ENCODE results near the gene NPHS1. TPM values are rescaled to one million over a fixed set of nuclear protein-coding genes. Genes with fewer than 3 reads are reported as not detected.

Gene NPHS1
- total RNA-seq, 1 donor from 2014 or later, result 0.62 TPM

DNA sequence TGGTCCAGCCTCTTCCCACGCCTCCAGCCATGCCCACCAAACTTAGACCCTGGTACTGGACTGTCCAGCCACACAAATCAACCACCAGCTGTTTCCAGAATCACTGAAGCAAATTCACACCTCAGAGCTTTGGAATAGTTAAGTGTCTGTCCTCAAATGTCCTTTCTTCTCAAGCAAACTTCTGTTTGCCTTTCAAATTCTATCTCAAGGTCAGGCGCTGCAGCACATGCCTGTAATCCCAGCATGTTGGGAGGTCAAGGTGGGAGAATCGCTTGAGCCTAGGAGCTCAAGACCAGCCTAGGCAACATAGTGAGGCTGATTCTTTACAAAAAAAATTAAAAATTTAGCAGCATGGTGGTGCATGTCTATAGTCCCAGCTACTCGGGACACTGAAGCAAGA is 20.2 kb downstream of the NPHS1 start:
- no peak overlapping the region for H3K4me2 ChIP-seq
- no peak overlapping the region for H3K9ac ChIP-seq
- peaks cover 9% of the 10 kb centered on the region for H4K20me1 ChIP-seq (ENCODE audit: low read depth)
- no peaks in the 10 kb centered on the region for H3K4me1 Mint-ChIP-seq
- H3K4me3 Mint-ChIP-seq, result no peak overlapping the region
- TF ChIP-seq, protein P1, sequence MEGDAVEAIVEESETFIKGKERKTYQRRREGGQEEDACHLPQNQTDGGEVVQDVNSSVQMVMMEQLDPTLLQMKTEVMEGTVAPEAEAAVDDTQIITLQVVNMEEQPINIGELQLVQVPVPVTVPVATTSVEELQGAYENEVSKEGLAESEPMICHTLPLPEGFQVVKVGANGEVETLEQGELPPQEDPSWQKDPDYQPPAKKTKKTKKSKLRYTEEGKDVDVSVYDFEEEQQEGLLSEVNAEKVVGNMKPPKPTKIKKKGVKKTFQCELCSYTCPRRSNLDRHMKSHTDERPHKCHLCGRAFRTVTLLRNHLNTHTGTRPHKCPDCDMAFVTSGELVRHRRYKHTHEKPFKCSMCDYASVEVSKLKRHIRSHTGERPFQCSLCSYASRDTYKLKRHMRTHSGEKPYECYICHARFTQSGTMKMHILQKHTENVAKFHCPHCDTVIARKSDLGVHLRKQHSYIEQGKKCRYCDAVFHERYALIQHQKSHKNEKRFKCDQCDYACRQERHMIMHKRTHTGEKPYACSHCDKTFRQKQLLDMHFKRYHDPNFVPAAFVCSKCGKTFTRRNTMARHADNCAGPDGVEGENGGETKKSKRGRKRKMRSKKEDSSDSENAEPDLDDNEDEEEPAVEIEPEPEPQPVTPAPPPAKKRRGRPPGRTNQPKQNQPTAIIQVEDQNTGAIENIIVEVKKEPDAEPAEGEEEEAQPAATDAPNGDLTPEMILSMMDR (IDR thresholded peaks at IDR 0.05), result no peak
- no peak for TF ChIP-seq EZH2phosphoT487 (IDR thresholded peaks at IDR 0.05)
- TF ChIP-seq EZH2 (IDR thresholded peaks at IDR 0.05), result no peak
- no peaks in the 10 kb centered on the region for H3K4me1 ChIP-seq
- no peaks in the 10 kb centered on the region for H3K36me3 ChIP-seq
- peaks cover 24% of the 10 kb centered on the region for H3K27me3 Mint-ChIP-seq (ENCODE audit: insufficient read depth, low read depth)
- H3K9me3 ChIP-seq (ENCODE audit: low read depth), result no peaks in the 10 kb centered on the region
- no peak overlapping the region for H3K27ac Mint-ChIP-seq
- H3K27ac ChIP-seq, result no peak overlapping the region
- no peaks in the 10 kb centered on the region for H3K9me3 Mint-ChIP-seq
- no peak for DNase-seq (ENCODE audit: low spot score)
- H3K36me3 Mint-ChIP-seq, result no peaks in the 10 kb centered on the region
- no peaks in the 10 kb centered on the region for H3F3A ChIP-seq (ENCODE audit: low read depth)
- no peak overlapping the region for H3K4me3 ChIP-seq
- no peaks in the 10 kb centered on the region for H3K79me2 ChIP-seq (ENCODE audit: low read depth)
- peaks cover 80% of the 10 kb centered on the region for H3K27me3 ChIP-seq
- no peak overlapping the region for H2AFZ ChIP-seq (replicated peaks)

DNA sequence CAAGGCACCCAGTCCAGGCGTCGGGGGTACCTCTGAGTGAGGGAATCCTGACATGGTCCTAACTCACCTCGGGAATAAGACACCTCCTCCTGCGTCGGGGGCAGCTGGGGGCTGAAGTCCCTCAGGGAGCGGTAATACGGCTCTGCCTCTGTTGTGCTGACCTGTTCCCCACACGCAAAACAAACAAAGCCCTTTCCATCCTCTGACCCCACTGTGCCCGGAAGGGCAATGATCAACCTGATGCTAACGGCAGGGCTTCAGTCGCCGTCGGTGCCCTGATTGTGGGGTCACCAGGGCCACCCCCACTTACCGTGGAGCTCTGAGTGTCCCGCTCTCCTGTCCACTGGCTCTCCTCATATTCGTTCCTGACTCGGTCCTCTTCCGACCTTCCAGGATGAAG is 21.3 kb downstream of the NPHS1 start:
- peaks cover 24% of the 10 kb centered on the region for H3K27me3 Mint-ChIP-seq (ENCODE audit: insufficient read depth, low read depth)
- no peaks in the 10 kb centered on the region for H3K79me2 ChIP-seq (ENCODE audit: low read depth)
- H3K9me3 ChIP-seq (ENCODE audit: low read depth), result no peaks in the 10 kb centered on the region
- peaks cover 78% of the 10 kb centered on the region for H3K27me3 ChIP-seq
- no peak overlapping the region for H3K27ac ChIP-seq
- no peak overlapping the region for H3K4me3 ChIP-seq
- H3K9me3 Mint-ChIP-seq, result no peaks in the 10 kb centered on the region
- no peaks in the 10 kb centered on the region for H3K36me3 Mint-ChIP-seq
- H3K4me1 ChIP-seq, result no peaks in the 10 kb centered on the region
- no peak overlapping the region for H3K4me2 ChIP-seq
- no peak overlapping the region for H3K9ac ChIP-seq
- H3F3A ChIP-seq (ENCODE audit: low read depth), result no peaks in the 10 kb centered on the region
- H4K20me1 ChIP-seq (ENCODE audit: low read depth), result peaks cover 9% of the 10 kb centered on the region
- TF ChIP-seq EZH2 (IDR thresholded peaks at IDR 0.05) (no peak), EZH2phosphoT487 (IDR thresholded peaks at IDR 0.05) (no peak)
- TF ChIP-seq, protein P1 (IDR thresholded peaks at IDR 0.05), result no peak
- no peaks in the 10 kb centered on the region for H3K4me1 Mint-ChIP-seq
- H2AFZ ChIP-seq (replicated peaks), result no peak overlapping the region
- no peak for DNase-seq (ENCODE audit: low spot score)
- H3K36me3 ChIP-seq, result no peaks in the 10 kb centered on the region
- no peak overlapping the region for H3K4me3 Mint-ChIP-seq
- H3K27ac Mint-ChIP-seq, result no peak overlapping the region

DNA sequence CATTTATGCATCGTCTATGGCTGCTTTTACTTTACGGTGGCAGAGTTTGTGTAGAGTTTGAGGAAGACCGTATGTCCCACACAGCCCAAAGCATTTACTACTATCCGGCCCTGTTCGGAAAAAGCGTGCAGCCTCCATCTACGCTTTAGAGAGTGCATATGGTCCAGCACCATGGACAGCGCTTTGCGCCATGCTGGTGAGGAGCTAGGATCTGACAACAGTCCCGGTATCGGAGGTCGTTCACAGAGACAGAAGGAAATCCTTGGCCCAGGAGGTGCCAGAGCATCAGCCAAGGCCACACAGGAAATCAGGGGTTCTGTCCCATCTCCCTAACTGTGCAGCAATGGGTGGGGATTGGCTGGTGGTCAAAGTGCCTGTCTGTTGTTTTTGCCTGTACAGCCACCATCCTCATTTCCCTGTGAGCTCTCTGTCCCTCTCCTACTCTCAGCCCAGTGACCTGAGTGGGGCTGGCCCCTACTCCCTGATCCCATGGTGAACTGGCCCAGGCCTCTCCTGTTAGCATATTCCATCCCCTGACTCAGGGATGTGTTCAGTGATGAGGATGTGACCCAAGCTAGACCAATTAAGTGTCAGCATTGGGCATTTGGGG is 23.5 kb downstream of the NPHS1 start:
- H3K27ac ChIP-seq, result no peak overlapping the region
- no peak overlapping the region for H3K27ac Mint-ChIP-seq
- H3K4me1 Mint-ChIP-seq, result no peaks in the 10 kb centered on the region
- no peak overlapping the region for H3K4me2 ChIP-seq
- no peak overlapping the region for H2AFZ ChIP-seq (replicated peaks)
- no peaks in the 10 kb centered on the region for H3K9me3 Mint-ChIP-seq
- H3K4me3 Mint-ChIP-seq, result no peak overlapping the region
- H3K79me2 ChIP-seq (ENCODE audit: low read depth), result no peaks in the 10 kb centered on the region
- H3K9ac ChIP-seq, result no peak overlapping the region
- no peaks in the 10 kb centered on the region for H3K4me1 ChIP-seq
- TF ChIP-seq EZH2phosphoT487 (IDR thresholded peaks at IDR 0.05) (no peak), EZH2 (IDR thresholded peaks at IDR 0.05) (no peak)
- TF ChIP-seq, protein P1 (IDR thresholded peaks at IDR 0.05), result no peak
- no peaks in the 10 kb centered on the region for H3K36me3 Mint-ChIP-seq
- peaks cover 78% of the 10 kb centered on the region for H3K27me3 ChIP-seq
- H3K27me3 Mint-ChIP-seq (ENCODE audit: insufficient read depth, low read depth), result peaks cover 22% of the 10 kb centered on the region
- no peaks in the 10 kb centered on the region for H3K9me3 ChIP-seq (ENCODE audit: low read depth)
- DNase-seq (ENCODE audit: low spot score), result peak; percentile 95
- no peak overlapping the region for H3K4me3 ChIP-seq
- no peaks in the 10 kb centered on the region for H3K36me3 ChIP-seq
- H4K20me1 ChIP-seq (ENCODE audit: low read depth), result peaks cover 9% of the 10 kb centered on the region
- H3F3A ChIP-seq (ENCODE audit: low read depth), result no peaks in the 10 kb centered on the region
